ENCODE data around the gene TEX12.

DNA sequence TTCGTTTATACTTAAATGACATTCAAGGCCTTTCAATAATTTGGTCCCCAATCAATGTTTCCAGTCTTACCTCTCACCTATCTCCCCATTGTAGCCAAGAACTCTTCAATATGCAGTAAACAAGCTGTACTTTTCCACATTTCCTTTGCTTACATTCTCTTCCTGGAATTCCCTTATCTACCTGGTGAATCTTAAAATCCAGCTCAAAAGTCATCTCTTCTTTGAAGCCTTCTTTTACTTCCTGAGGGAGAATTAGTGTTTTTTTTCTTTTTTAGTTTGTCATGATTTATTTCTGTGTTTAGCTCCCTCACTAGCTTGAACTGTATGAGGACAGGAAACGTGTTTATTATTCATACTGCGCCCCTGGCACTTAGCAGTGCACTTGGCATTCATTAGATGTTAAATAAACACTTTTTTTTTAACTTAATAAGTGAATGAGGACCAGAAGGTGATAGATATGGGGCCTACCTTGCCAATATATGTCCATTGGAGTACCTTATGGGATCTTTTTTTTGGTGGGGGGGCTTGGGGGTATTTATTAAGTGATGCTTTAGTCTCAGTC, 54.2 kb downstream of the TEX12 start:
- TF ChIP-seq, protein P1, sequence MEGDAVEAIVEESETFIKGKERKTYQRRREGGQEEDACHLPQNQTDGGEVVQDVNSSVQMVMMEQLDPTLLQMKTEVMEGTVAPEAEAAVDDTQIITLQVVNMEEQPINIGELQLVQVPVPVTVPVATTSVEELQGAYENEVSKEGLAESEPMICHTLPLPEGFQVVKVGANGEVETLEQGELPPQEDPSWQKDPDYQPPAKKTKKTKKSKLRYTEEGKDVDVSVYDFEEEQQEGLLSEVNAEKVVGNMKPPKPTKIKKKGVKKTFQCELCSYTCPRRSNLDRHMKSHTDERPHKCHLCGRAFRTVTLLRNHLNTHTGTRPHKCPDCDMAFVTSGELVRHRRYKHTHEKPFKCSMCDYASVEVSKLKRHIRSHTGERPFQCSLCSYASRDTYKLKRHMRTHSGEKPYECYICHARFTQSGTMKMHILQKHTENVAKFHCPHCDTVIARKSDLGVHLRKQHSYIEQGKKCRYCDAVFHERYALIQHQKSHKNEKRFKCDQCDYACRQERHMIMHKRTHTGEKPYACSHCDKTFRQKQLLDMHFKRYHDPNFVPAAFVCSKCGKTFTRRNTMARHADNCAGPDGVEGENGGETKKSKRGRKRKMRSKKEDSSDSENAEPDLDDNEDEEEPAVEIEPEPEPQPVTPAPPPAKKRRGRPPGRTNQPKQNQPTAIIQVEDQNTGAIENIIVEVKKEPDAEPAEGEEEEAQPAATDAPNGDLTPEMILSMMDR (IDR thresholded peaks at IDR 0.05), result no peak
- TF ChIP-seq EP300 (IDR thresholded peaks at IDR 0.05) (no peak), POLR2A (IDR thresholded peaks at IDR 0.05) (no peak)

All from tibial nerve (tissue), 4 donors.